NCI-H1048 (cell line): Measurements from ENCODE around the gene PAK1.

Experiments used
- DNase-seq: peaks from one replicate; lab custom pipeline; 2025; lab: John Stamatoyannopoulos, UW

PAK1 gene

GRCh38 chr11:77436506-77436905 lies 37.4 kb downstream of the PAK1 start:
- DNase-seq: no peak

- DNase-seq: no peak
These were observed 37.9 kb downstream of the PAK1 start for GRCh38 chr11:77435972-77436371.

- DNase-seq: no peak
These were observed 42.1 kb downstream of the PAK1 start for GRCh38 chr11:77431813-77432212.

- DNase-seq: no peak
These were observed 45.3 kb downstream of the PAK1 start for GRCh38 chr11:77428598-77428997.

- DNase-seq: no peak
These were observed 48.5 kb downstream of the PAK1 start for GRCh38 chr11:77425346-77425745.

DNA sequence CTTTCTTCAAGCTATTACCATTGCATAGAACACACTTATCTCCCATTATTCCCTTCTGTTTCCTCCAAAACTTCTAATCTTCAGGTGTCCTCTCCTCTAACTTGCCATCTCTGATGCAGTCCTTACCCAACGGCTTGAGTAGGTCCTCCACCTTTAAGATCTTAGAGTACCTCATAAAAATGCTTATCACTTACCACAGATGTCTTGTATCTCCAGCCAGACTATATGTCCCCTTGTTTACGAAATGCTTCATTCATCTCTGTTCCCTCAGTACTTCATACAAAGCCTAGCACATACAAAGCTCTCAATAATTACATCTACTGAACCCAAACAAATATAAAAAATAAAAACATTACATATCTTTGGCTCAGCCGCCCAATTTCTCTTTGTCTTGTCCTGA lies 49.2 kb downstream of the PAK1 start:
- DNase-seq: no peak

DNA sequence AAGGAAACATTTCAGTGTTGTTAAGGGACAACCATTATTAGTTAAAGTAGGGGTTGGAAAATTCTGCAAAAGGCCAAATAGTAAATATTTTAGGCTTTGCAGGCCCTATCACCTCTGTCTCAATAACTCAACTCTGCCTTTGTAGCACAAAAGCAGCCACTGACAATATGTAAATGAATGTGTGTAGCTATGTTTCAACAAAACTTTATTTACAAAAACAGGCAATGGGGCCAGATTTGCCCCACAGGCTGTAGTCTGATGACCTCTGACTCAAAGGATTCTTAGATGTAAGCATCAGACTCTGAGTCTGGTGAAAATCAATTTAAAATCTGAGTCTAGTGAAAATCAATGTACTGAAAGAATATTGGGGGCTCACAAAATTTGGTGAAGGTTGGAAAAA lies 50.3 kb downstream of the PAK1 start:
- no peak for DNase-seq

DNA sequence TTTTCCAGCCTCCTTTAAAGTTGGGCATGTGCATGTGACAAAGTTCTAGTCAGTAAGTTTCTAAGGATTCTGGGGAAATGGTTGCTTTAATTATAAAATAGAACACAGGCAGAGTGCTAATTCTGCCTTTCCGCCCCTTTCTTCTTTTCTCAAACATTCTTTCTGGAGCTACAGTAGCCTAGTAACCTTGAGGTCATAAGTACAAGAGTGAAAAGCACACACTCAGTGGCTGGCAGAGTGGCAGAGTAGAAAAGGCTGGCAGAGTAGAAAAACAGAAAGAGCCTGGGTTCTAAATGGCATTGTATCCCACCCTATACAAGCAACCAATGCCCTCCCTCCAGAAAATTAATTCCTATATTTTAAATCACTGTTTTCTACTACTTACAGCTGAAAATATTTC lies 51.2 kb downstream of the PAK1 start:
- no peak for DNase-seq

GRCh38 chr11:77421041-77421723 lies 52.7 kb downstream of the PAK1 start:
- DNase-seq: no peak

- no peak for DNase-seq
These were observed 54.8 kb downstream of the PAK1 start for GRCh38 chr11:77418971-77419597.

- no peak for DNase-seq
These were observed 55.5 kb downstream of the PAK1 start for GRCh38 chr11:77418155-77418970.

DNA sequence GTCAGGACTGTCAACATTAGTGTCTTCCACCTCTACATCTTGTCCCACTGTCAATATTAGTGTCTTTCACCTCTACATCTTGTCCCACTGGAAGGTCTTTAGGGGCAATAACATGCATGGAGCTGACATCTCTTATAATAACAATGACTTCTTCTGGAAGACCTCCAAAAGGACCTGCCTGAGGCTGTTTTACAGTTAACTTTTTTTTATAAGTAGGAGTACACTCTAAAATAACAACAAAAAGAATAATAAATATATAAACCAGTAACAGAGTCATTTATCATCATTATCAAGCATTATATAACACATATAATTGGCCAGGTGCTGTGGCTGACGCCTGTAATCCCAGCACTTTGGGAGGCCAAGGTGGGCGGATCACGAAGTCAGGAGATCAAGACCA lies 57.5 kb downstream of the PAK1 start:
- no peak for DNase-seq

- no peak for DNase-seq
These were observed 59.9 kb downstream of the PAK1 start for GRCh38 chr11:77413850-77414460.

DNA sequence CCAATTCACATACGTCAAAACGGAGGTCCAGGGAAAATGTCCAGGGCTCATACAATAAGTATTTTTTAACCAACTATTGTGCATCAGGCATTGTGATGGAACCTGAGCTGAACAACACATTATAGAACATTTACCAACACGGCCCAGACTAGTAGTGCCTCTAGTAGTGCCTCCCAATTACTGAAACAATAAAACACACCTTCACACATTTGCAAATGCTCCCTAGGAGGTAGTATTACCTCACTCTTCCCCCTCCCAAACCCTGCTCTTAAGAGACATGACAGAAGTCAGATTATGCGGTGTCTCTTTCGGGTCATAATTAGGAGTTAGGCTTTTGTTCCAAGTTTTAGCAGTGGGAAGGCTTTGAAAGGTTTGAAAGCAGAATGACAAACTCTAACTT lies 61.1 kb downstream of the PAK1 start:
- DNase-seq: no peak

DNA sequence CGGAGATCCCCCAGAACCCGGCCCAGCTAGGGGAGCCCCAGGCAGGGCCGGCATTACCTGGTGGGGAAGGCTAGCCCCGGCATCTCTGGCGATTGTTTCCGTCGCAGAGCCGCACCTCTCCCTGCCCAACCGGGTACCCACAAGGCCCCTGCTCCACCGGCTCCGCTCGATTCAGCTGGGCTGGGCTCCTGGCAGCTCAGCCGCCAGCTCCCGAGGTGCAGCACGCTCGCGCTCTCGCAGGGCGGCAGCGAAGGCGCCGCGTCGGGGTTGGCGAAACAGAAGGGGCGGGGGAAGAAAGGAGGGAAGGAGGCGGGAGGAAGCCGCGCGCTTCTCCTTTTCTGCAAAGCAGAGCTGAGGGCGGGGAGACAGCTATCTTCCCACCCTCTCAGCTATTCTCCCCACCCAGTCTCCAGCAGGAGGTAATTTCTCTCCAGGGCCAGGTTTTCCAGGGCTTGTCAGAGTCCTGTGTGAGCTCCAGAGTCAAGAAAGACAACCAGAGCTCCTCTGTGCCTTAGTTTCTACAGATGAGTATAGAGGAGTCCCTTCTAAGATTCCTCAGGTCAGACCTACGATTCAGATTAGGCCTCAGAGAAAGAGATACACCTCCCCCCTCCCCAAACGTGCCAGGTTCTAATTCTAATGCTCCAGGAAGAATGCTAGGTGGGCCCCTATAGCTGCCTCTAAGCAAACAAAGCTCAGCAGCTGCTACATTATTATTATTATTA lies 62.0 kb downstream of the PAK1 start:
- DNase-seq: no peak

DNA sequence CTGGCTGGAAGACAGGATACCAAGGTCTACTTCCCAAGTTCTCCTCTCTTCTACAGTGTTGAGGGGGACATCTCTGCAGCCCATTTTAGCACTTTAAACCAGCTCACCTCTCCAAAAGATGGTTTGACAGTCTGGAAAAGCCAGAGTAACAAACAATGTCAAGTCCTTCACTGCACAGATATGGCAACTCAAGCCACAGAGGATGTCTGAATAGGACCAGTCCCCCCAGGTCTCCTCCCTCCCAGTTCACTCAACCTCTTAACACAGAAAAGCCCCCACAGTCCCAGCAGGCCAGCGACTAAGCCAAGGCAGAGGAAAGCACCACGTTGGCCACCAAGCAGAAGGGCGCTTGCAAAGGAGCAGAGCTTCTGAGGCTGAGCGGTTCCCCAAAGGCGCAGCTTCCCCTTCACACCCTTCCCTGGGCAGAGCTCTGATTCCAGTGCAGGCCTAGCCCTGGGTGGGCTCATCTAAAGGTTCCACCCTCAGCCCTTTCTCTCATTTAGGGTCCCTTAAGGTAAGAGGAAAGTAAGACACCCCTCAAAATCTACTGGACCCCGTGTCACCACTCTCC lies 62.7 kb downstream of the PAK1 start:
- DNase-seq: no peak

GRCh38 chr11:77410076-77410827 lies 63.6 kb downstream of the PAK1 start:
- DNase-seq: no peak

GRCh38 chr11:77409046-77409445 lies 64.8 kb downstream of the PAK1 start:
- DNase-seq: no peak

DNA sequence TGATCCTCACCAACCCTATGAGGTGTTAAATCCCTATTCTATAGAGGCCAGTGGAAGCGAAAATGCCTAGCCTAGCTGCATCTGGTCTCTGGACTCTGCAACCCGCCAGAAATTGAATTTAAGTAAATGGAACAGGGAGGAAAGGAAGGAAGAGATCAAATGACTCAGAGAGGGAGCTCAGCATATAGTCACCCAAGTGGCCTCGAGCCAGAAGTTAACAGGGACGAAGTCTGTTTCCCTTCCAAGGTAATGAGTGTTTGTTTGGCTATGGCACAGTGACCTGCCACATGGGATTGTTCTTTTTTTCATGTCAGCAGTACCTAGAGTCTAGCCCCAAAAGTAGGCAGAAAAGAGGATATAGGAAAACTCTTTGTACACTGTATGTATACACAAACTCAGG lies 66.3 kb downstream of the PAK1 start:
- no peak for DNase-seq

GRCh38 chr11:77406396-77406795 lies 67.5 kb downstream of the PAK1 start:
- no peak for DNase-seq

DNA sequence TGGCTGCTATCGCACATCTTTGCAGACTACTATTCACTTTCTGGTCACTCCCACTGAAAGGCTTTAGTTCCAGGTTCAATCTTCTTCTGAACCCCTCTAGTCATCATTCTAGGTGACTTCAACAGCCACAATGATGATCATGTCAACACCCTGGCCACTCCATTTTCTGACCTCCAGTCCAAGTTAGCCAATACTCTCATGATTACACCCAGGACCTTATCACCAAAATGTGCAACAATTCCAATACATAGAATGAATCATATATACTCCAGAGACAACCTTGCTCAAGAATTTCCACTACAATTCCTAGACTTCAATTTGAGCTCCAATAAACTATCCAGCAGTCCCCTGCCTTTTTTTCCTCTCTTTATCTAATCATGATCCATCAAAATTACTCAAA lies 70.7 kb downstream of the PAK1 start:
- no peak for DNase-seq
